Measurements from ENCODE around the gene KRTAP1-1.
"Not testable (repeated sequence)": the region's sequence is repeated elsewhere in the genome, so short reads cannot be mapped to it uniquely, and the experiment has no call there.

Gene KRTAP1-1, protein sequence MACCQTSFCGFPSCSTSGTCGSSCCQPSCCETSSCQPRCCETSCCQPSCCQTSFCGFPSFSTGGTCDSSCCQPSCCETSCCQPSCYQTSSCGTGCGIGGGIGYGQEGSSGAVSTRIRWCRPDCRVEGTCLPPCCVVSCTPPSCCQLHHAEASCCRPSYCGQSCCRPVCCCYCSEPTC
- total RNA-seq: 0 to 0.88 (median 0) reads per million in 17 experiments

DNA sequence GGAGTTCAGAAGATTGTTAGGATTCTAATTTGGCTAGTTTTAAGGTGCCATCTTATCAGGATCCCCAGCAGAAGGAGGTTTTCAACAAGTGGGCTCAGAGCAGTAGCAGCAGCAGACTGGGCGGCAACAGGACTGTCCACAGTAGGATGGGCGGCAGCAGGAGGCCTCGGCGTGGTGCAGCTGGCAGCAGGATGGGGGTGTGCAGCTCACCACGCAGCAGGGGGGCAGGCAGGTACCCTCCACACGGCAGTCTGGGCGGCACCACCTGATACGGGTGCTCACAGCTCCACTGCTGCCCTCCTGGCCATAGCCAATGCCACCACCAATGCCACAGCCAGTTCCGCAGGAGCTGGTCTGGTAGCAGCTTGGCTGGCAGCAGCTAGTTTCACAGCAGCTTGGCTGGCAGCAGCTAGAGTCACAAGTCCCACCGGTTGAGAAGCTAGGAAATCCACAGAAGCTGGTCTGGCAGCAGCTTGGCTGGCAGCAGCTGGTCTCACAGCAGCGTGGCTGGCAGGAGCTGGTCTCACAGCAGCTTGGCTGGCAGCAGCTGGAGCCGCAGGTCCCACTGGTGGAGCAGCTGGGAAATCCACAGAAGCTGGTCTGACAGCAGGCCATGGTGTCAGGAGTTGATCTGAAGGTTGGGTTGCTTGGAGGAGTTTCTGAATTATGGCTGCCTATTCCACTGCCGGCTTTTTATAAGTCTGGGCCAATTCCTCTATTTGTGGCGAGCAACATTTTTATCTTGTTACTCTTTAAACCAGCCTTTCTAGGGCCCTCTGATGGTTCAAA is at the start of gene KRTAP1-1:
Gene KRTAP1-1, minus strand, starts transcription at position 668 of the 789 bp plus-strand sequence. Its CDS starts 53 bp downstream, at position 615.
- not testable (repeated sequence) for DNase-seq

DNA sequence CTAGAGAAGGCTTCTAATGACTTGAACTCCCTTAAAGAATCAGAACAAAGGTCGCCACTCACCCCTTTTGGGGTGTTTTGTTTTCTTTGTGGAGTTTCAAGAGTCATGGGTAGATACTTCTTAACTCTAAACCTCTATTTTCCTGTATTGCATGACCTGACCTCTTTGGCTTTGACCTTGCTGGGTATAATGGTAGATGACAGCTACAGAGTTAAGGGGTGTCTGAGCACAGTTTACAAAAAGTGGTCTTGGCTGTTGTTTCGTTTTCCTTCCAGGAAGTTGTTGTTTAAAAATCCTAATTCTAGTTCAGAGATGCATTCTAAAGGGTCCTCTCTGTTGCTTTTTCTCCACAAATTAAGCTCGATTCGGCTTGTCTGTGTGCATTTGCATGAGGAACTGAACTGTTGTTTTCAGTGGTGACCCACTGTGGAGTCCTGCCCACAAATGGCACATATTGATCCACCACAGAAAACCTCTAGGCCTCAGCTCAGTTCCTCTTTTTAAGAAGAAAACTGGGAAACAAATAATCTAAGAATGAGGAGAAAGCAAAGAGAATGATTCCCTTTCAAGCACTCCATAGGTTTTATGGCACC is 47.6 kb upstream of the KRTAP1-1 start:
- not testable (repeated sequence) for DNase-seq

DNA sequence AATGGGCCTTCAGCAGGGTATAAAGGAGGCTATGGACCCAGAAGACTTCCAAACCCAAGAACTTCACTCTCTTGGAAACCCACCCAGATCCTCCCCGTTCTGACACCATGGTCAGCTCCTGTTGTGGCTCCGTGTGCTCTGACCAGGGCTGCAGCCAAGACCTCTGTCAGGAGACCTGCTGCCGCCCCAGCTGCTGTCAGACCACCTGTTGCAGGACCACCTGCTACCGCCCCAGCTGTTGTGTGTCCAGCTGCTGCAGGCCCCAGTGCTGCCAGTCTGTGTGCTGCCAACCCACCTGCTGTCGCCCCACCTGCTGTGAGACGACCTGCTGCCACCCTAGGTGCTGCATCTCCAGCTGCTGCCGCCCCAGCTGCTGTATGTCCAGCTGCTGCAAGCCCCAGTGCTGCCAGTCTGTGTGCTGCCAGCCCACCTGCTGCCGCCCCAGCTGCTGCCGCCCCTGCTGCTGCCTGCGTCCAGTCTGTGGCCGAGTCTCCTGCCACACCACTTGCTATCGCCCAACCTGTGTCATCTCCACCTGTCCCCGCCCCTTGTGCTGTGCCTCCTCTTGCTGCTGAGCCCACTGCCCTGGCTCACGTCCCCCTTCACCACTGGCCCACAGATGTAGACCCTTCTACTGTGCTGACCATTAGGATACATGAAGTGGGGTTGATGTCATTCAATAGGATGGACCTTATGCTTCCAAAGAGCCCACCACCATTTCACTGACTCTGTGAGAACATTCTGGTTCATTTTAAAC is 43.0 kb upstream of the KRTAP1-1 start, which contains the start of gene KRTAP4-7:
Gene KRTAP4-7, plus strand, starts transcription at position 51 of the 757 bp plus-strand sequence. Its CDS starts 57 bp downstream, at position 108.
- not testable (repeated sequence) for DNase-seq

DNA sequence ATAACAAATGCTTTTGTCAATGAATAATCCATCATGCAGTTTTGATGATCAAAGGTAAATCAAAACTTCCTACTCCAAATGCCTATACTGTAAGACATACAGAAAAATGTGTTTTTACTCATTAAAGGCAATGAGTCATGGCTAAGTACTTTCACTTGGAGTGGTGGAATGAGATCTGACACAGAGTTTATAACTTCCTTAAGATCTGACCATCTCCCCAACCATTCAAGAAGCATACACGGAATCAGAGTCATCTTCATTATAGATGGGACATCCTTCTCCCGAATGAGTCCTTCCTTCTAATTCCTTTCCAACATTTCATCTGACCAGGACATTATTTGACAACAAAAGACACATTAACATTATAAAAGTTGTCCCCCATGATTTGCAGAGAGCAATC is 42.2 kb upstream of the KRTAP1-1 start:
- not testable (repeated sequence) for DNase-seq

DNA sequence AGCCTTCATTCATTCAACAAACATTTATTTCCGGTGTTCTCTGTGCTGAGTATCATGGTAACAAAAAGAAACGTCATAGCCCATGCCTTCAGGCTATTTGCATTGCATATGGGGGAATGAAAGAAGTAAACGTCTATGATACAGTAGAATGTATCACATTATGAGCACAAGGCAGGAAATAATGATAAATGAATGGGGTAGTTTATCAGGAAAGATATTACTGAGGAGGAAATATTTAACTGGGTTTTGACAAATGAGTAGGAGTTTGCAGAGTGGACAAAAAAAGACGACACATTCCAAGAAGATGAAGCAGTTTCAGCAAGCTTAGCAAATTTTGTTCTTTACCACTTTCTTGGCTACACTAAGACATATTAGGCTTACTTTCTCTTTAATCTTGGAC is 41.4 kb upstream of the KRTAP1-1 start:
- no peak for DNase-seq

DNA sequence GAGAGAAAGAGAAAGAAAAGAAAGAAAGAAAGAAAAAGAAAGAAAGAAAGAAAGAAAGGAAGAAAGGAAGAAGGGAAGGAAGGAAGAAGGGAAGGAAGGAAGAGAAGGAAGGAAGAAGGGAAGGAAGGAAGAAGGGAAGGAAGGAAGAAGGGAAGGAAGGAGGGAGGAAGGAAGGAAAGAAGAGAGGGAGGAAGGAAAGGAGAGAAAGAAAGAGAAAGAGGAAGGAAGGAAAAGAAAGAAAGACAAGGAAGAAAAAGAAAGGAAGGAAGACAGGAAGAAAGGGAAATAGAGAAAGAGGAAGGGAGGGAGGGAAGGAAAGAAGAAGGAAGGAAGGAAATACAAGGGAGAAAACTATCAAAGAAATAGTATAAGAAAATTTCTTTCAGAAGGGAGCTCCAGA is 35.5 kb upstream of the KRTAP1-1 start:
- DNase-seq: no peak

DNA sequence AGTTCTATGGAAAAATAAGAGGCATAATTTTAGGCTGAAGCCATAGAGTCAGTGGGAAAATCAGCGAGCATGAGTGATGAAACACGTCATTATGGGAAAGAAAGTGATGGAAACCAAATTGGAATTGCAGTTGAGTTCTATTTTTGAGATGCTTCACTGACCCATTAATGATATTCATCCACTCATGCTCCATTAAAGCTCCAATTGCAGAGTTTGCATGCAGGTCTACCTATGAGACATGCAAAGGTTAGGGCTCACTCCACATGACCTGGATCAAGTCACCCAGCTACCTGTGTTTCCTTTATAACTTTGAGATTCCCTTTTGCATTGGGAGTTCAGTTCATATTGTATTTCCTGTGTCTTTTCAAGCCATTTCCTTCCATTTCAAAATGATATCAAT is 32.4 kb upstream of the KRTAP1-1 start:
- no peak for DNase-seq

DNA sequence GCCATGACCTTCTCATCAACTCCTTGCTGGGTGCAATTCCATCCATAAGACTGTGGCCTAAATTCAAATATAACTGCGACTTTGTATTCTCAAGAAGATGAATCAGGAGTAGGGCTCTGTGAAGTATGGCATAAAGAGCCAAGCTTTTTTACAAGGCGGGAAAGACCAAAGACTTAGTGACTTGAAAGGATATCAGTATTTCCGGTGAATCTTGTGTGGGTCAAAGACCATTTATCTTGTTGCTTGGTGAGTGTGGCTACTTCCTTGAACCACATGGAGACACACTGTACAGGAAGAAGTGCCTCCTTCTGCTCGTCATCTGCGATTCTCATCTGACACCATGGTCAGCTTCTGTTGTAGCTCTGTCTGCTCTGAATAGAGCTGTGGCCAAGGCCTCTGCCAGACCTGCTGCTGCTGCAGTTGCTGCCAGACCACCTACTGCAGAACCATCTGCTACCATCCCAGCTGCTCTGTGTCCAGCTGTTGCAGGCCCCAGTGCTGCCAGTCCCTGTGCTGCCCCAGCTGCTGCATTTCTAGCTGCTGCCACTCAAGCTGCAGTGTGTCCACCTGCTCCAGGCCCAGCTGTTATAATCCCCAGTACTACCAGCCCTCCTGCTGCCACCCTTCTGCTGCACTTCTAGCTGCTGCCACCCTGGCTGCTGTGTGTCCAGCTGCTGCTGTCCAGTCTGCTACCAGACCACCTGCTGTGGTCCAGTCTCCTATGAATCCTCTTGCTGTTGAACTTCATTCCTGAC is 30.5 kb upstream of the KRTAP1-1 start:
- no peak for DNase-seq

DNA sequence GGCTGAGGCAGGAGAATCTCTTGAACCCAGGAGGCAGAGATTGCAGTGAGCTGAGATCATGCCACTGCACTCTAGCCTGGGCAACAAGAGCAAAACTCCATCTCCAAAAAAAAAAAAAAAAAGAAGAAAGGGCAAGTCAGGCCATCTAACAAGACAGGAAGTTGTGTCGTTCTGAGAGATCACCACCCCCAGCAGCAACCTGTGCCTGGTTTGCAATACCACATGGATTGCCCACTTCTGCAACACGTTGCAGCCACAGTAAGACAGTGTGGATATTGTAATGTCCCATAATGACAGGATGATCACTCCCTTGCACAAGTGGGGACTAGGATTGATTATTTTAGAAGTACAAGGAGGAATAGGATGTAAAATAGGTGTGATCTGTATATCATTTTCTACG is 27.8 kb upstream of the KRTAP1-1 start:
- peak in 3 of 4 experiments; percentile 23 to 49 (median 38) for DNase-seq

DNA sequence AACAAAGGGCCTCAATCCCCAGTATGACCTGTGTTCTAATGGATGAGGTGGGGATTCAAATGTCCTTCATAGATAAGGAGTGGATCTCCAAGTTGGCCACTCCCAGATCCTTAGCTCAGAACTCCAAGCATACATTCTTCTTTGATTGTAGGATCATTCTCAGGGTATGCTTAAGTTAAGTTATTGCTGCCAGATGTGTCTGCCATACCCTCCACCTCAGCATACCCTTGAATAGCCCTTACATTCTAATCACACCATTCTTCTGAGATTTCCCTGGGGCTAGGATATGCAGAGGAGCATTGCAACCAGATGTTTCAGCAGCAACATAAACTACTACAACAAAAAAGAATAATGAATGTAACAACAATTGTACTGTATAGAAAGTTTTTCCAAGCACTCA is 26.0 kb upstream of the KRTAP1-1 start:
- no peak for DNase-seq

DNA sequence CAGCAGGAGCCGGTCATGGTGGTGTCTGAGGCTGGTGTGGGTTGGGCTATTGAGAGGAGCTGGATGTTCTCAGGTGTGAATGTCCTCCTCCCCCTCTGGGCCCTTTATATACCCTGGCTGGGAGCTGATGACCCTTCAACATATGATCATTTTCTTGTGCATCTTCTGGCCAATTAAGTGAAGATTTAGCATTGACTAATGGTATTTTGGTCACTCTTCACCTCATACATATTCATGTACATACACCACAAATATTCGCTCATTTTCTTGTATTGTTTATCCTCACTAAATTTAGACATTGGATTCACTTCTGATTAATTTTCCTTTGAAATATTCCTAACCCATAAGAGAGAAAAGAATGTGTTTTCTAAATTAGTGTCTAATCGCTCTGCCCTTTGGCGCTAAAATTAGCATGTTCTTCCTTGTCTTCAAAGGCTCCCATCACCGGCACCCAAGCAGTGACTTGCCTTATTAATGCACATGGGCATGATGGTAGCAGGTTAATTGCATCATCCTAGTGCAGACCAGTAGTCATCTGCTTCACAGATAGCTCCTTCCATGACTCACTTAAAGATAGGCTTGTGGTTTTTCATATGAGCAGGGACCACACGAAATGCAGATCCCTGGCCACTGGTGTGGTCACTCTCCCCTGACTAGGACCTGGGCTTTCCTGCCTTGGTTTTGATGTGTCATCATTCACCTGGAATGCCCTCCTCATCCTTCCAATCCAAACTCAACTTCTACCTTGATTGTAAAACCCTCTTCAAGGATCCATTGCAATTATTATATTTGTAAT is 24.8 kb upstream of the KRTAP1-1 start, which contains the start of gene KRTAP2-4:
Gene KRTAP2-4, minus strand, starts transcription at position 51 of the 796 bp plus-strand sequence. Its CDS starts 34 bp downstream, at position 17.
- peak in 3 of 4 experiments; percentile 14 to 34 (median 20) for DNase-seq

DNA sequence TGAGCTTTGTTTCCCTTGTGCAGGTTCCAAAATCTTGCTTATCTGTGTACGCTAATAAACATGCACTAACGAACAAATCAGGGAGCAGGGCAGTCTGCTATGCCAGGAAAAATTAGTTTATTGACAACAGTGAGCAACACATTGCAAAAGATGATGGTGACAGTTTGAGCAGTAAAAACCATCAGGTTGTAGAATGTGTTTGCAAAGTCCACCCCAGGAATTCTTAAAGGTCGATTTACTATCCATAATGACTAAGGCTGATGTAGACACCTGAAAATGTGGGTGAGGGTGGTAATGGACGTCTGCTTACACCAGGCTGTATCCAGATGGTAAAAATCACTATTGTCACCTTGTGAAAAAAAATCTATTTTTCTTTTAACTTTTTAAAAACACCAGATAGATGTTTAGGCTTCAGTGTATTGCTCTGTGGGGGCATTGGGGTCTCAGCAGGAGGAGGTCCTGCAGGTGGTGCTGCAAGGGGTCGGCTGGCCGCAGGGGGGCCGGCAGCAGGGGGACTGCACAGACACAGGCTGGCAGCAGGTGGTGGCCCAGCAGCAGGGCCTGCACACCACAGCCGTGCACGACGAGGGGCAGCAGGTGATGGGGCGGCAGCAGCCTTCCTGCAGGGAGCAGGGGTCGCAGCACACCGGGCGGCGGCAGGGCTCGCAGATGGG is 23.9 kb upstream of the KRTAP1-1 start:
- DNase-seq: not testable (repeated sequence)

DNA sequence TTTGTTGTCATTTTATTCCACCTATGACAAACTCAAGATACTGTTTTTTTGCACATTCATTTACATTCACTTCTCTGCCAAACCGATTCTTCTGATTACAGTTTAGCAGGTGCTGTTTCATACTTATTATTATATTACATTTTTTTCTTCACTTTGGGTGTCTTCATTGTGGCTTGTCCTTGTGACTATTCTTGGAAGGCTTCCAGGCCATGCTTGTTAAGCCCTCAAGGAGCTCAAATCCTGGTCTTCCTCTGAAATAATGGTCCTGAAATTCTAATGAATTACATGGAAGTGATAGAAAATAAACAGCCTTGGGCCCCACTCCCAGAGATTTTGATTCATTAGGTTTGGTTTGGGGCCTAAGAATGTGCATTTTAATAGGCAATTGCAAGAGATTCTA is 23.1 kb upstream of the KRTAP1-1 start:
- no peak for DNase-seq

DNA sequence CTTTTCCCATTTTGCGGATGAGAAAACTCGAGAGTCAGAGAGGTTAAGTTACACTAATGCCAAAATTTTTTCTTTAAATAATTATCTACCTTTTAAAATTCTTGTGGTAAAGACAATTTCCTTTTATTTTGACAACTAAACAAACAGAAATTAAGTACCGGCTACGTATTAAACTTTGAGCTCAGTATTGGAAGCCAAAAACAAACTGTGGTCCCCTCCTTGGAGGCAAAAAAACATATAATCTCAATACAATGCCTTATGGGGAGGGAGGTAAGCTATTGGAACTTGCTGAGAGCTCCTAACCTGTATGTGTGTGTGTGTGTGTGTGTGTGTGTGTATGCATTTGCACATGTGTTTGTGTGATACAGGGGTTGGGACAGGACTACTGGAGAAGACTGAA is 22.2 kb upstream of the KRTAP1-1 start:
- no peak for DNase-seq

DNA sequence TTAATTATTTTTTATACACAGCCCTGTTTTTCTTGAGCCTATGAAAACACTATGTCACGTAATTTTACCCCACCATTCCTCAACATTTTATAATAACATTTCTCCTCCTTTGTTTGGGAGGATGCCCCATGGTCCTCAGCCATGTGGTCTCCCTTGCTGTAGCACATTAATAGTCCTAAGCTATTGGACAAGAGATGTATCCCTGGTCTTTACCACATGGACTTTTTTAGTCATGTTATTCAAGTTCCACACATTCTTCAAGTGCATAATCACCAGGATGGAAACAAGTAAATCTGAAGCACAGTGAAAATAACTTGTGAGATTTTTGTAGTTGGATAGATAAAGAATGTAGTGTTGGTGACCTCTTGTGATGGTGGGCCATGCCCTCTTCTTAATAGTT is 20.7 kb upstream of the KRTAP1-1 start:
- no peak for DNase-seq

DNA sequence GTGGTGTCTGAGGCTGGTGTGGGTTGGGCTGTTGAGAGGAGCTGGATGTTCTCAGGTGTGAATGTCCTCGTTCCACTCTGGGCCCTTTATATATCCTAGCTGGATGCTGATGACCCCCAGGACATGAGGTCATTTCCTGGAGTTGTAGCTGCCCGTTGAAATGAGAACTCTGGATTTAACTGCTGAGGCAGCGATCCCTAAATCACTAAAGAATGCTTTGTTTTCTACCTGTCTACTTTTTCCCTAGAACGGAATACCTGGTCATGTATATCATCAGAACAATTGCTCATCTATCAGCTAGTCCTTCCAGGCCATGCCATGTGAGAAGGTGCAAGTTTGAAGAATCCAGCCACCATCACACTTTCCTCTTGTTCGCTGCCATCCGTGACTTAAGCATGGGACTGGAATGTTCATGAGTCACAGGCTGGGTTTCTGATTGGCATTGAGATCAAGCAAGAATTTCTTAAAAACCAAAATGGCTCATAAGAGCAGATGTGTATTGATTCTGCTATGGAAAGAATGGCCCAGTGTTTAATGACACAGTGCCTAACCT is 18.9 kb upstream of the KRTAP1-1 start, which contains the start of gene KRTAP2-3:
Gene KRTAP2-3, minus strand, starts transcription at position 63 of the 553 bp plus-strand sequence. CDS start 64 bp downstream, outside the sequence.
- DNase-seq: no peak

DNA sequence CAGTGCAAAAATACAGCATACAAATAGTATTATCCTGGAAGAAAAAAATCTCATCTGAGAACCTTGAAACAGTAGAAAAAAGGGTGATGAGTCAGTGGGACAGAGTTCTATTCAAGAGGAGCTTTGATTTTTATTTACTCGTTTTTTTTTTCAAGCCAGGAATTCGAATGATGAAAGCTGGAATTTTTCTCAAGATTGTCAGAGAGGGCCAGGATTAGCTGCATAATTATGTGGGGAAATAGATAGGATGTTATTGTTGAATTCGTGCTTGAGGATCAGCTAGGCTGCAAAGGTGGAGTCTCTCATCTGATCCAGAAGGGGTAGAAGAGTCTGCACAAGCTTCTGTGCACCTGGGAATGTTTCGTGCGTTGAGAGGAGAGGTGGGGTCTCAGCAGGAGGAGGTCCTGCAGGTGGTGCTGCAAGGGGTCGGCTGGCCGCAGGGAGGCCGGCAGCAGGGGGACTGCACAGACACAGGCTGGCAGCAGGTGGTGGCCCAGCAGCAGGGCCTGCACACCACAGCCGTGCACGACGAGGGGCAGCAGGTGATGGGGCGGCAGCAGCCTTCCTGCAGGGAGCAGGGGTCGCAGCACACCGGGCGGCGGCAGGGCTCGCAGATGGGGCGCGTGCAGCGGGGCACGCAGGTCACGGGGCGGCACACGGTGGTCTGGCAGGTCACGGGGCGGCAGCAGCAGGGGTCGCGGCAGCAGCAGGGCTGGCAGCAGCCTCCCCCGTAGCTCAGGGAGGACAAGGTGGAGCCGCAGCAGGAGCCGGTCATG is 18.2 kb upstream of the KRTAP1-1 start:
- DNase-seq: not testable (repeated sequence)

DNA sequence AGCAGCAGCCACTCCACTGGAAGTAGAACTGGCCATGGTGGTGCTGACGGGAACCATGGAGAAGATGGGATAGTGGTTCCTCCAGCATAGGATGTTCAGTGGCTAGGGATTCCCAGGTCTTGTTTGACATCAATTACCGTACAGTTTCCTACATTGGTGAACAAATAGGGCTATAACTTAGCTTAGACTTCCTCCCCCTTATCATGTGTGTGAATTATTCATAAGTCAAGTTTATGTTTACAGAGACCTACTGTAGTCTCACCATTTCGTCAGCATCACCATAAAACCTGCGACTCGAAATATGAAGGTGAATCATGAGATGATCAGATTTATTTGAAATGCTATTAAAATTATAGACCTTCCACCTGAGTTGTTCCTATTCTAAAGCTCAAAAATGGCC is 17.5 kb upstream of the KRTAP1-1 start:
- no peak for DNase-seq

DNA sequence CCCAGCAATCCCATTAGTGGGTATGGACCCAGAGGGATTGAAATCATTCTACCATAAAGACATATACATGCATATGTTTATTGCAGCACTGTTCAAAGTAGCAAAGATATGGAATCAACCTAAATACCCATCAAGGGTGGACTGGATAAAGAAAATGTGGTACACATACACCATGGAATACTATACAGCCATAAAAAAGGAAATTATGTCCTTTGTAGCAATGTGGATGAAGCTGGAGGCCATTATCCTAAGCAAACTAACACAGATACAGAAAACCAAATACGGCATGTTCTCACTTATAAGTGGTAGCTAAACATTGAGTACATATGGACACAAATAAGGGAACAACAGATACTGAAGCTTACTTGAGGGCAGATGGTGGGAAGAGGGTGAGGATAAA is 16.3 kb upstream of the KRTAP1-1 start:
- no peak for DNase-seq
